Measurements from ENCODE around the gene COMP.

The COMP gene

GRCh38 chr19:18782559-18783225, 8.4 kb downstream of the COMP start:
- DNase-seq, result no peak

GRCh38 chr19:18781885-18782527, 9.1 kb downstream of the COMP start:
- no peak for DNase-seq

GRCh38 chr19:18781047-18781600, 10.0 kb downstream of the COMP start:
- DNase-seq, result no peak

- no peak for DNase-seq
Observed at GRCh38 chr19:18780631-18781030, 10.5 kb downstream of the COMP start.

- no peak for DNase-seq
Observed at GRCh38 chr19:18780081-18780480, 11.0 kb downstream of the COMP start.

GRCh38 chr19:18778826-18779495, 12.1 kb downstream of the COMP start:
- DNase-seq, result no peak

- no peak for DNase-seq
Observed at GRCh38 chr19:18778076-18778389, 13.1 kb downstream of the COMP start.

- no peak for DNase-seq
Observed at GRCh38 chr19:18777301-18778075, 13.6 kb downstream of the COMP start.

- no peak for DNase-seq
Observed at GRCh38 chr19:18776736-18777135, 14.4 kb downstream of the COMP start.

GRCh38 chr19:18776288-18776594, 14.9 kb downstream of the COMP start:
- no peak for DNase-seq

- DNase-seq, result no peak
Observed at GRCh38 chr19:18775586-18776287, 15.4 kb downstream of the COMP start.

GRCh38 chr19:18774782-18775444, 16.2 kb downstream of the COMP start:
- no peak for DNase-seq

GRCh38 chr19:18774107-18774506, 17.0 kb downstream of the COMP start:
- DNase-seq, result no peak

GRCh38 chr19:18773682-18774081, 17.4 kb downstream of the COMP start:
- no peak for DNase-seq

- DNase-seq, result no peak
Observed at GRCh38 chr19:18772620-18773587, 18.2 kb downstream of the COMP start.

- no peak for DNase-seq
Observed at GRCh38 chr19:18771328-18772242, 19.5 kb downstream of the COMP start.

- DNase-seq, result no peak
Observed at GRCh38 chr19:18770663-18771327, 20.3 kb downstream of the COMP start.

GRCh38 chr19:18769989-18770528, 21.0 kb downstream of the COMP start:
- DNase-seq, result no peak
